ENCODE results near the gene YTHDC1. TPM values are rescaled to one million over a fixed set of nuclear protein-coding genes. Genes with fewer than 3 reads are reported as not detected.
"Not testable (repeated sequence)": the region's sequence is repeated elsewhere in the genome, so short reads cannot be mapped to it uniquely, and the experiment has no call there.

Gene YTHDC1
- total RNA-seq, 2 experiments from 2014 or later, result 383 to 389 TPM

DNA sequence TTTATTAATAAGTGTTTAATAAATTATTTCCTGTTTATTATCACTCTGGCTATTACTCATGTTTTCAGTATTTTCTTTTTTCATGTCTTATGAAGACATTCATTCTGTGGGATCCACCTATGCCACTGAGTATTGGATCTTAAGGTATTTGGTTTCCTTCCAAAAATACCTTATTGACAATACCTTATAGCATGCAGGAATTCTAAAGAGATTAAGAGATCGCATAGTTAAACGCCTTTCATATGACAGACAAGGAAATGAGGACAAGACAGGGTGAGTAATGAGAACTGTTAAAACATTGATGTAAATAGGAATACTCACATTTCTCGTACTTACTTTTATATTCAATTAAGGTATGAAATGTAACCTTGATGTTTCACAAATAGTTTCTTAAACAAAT, 66.2 kb downstream of the YTHDC1 start:
- DNase-seq, result no peak
- H3K9me3 Mint-ChIP-seq, result no peaks in the 10 kb centered on the region
- H3K27me3 ChIP-seq (ENCODE audit: control insufficient read depth in 1 of 2, insufficient read depth in 2 of 2, low read length in 2 of 2), result no peaks in the 10 kb centered on the region
- H3K27ac Mint-ChIP-seq, result no peak overlapping the region
- H3K27ac ChIP-seq (ENCODE audit: low read depth in 1 of 2, low read length in 2 of 2), result no peak overlapping the region
- intact Hi-C loops (cut with DNase I, micrococcal nuclease), result no loop called here
- no peaks in the 10 kb centered on the region for H3K4me1 Mint-ChIP-seq (ENCODE audit: low read depth)
- no peak overlapping the region for H3K4me3 Mint-ChIP-seq
- TF ChIP-seq, protein P1, sequence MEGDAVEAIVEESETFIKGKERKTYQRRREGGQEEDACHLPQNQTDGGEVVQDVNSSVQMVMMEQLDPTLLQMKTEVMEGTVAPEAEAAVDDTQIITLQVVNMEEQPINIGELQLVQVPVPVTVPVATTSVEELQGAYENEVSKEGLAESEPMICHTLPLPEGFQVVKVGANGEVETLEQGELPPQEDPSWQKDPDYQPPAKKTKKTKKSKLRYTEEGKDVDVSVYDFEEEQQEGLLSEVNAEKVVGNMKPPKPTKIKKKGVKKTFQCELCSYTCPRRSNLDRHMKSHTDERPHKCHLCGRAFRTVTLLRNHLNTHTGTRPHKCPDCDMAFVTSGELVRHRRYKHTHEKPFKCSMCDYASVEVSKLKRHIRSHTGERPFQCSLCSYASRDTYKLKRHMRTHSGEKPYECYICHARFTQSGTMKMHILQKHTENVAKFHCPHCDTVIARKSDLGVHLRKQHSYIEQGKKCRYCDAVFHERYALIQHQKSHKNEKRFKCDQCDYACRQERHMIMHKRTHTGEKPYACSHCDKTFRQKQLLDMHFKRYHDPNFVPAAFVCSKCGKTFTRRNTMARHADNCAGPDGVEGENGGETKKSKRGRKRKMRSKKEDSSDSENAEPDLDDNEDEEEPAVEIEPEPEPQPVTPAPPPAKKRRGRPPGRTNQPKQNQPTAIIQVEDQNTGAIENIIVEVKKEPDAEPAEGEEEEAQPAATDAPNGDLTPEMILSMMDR (IDR thresholded peaks at IDR 0.05), result no peak
- ChIA-PET POLR2A (no interaction called here), CTCF (no interaction called here)
- no peak for ATAC-seq (ENCODE audit: poor library complexity)
- no peaks in the 10 kb centered on the region for H3K36me3 ChIP-seq (ENCODE audit: insufficient read depth, low read length)
- H3K36me3 Mint-ChIP-seq (ENCODE audit: low read depth), result no peaks in the 10 kb centered on the region
- peaks cover 6% of the 10 kb centered on the region for H3K27me3 Mint-ChIP-seq
- no peaks in the 10 kb centered on the region for H3K4me1 ChIP-seq (ENCODE audit: insufficient read depth, low read length)
- no peak overlapping the region for H3K4me3 ChIP-seq (ENCODE audit: low read length)
- H3K9me3 ChIP-seq (ENCODE audit: control insufficient read depth in 1 of 2, insufficient read depth in 1 of 2, low read length in 2 of 2), result no peaks in the 10 kb centered on the region

DNA sequence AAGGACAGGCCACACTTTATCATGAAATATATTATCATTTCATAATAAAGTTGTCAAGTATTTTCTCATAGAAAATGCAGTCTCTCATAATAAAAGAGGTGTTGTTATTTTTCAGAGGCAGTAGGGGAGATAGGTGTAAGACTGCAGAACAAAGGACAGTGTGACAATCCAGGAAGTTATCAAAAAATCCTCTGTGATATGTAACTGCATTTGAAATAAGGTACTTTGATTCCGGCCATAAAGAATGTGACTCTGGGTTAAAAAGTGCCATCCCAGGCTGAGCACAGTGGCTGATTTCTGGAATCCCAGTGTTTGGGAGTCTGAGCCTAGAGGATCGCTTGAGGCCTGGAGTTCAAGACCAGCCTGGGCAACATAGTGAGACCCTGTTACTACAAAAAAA, 66.8 kb downstream of the YTHDC1 start:
- intact Hi-C loops (cut with DNase I, micrococcal nuclease), result no loop called here
- CTCF ChIA-PET, result no interaction called here
- ATAC-seq (ENCODE audit: poor library complexity), result no peak

DNA sequence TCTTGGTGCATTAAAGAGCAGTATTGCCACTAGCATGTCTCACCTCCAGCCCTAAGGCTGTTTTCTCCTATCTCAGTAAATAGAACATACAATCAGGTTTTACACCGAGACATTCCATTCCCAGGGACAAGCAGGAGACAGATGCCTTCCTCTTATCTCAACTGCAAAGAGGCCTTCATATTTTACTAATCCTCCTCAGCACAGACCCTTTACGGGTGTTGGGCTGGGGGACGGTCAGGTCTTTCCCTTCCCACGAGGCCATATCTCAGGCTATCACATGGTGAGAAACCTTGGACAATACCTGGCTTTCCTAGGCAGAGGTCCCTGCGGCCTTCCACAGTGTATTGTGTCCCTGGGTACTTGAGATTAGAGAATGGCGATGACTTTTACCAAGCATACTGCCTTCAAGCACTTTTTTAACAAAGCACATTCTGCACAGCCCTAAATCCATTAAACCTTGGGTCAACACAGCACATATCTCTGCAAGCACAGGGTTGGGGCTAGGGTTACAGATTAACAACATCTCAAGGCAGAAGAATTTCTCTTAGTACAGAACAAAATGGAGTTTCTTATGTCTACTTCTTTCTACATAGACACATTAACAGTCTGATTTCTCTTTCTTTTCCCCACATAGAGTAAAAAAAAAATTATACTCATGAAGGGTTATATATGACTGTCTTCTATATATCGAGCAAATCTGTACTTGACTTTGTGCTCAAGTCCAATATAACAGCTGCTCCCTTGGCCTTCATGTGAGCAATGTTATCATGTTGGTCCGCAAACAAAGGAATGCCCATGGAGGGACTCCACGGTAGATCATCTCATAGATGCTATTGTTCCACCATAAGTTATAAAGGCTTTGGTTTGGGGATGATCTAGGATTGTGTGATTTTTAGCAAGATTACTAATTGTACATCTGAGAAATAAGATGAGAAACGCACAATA, 67.8 kb downstream of the YTHDC1 start:
- POLR2A ChIA-PET; H3K27ac Mint-ChIP-seq; intact Hi-C loops (cut with DNase I, micrococcal nuclease); H3K4me3 Mint-ChIP-seq; H3K9me3 Mint-ChIP-seq; H3K27me3 Mint-ChIP-seq; H3K4me3 ChIP-seq (ENCODE audit: low read length); H3K36me3 ChIP-seq (ENCODE audit: insufficient read depth, low read length); H3K27ac ChIP-seq (ENCODE audit: low read depth in 1 of 2, low read length in 2 of 2); CTCF ChIA-PET; H3K36me3 Mint-ChIP-seq (ENCODE audit: low read depth); H3K4me1 ChIP-seq (ENCODE audit: insufficient read depth, low read length); DNase-seq; H3K4me1 Mint-ChIP-seq (ENCODE audit: low read depth); H3K27me3 ChIP-seq (ENCODE audit: control insufficient read depth in 1 of 2, insufficient read depth in 2 of 2, low read length in 2 of 2); ATAC-seq (ENCODE audit: poor library complexity); H3K9me3 ChIP-seq (ENCODE audit: control insufficient read depth in 1 of 2, insufficient read depth in 1 of 2, low read length in 2 of 2): not testable (repeated sequence)

More for the DNA sequence above, 66.8 kb downstream of the YTHDC1 start:
- TF ChIP-seq, protein P1 (IDR thresholded peaks at IDR 0.05), result no peak
- H3K27me3 Mint-ChIP-seq, result peaks cover under 1% of the 10 kb centered on the region
- no peaks in the 10 kb centered on the region for H3K4me1 ChIP-seq (ENCODE audit: insufficient read depth, low read length)
- no peaks in the 10 kb centered on the region for H3K9me3 Mint-ChIP-seq
- no peak overlapping the region for H3K27ac Mint-ChIP-seq
- H3K4me3 Mint-ChIP-seq, result no peak overlapping the region
- no peak for DNase-seq
- H3K36me3 Mint-ChIP-seq (ENCODE audit: low read depth), result no peaks in the 10 kb centered on the region
- H3K27ac ChIP-seq (ENCODE audit: low read depth in 1 of 2, low read length in 2 of 2), result no peak overlapping the region
- no peaks in the 10 kb centered on the region for H3K4me1 Mint-ChIP-seq (ENCODE audit: low read depth)
- H3K4me3 ChIP-seq (ENCODE audit: low read length), result no peak overlapping the region
- H3K27me3 ChIP-seq (ENCODE audit: control insufficient read depth in 1 of 2, insufficient read depth in 2 of 2, low read length in 2 of 2), result no peaks in the 10 kb centered on the region
- H3K36me3 ChIP-seq (ENCODE audit: insufficient read depth, low read length), result no peaks in the 10 kb centered on the region
- POLR2A ChIA-PET, result no interaction called here
- no peaks in the 10 kb centered on the region for H3K9me3 ChIP-seq (ENCODE audit: control insufficient read depth in 1 of 2, insufficient read depth in 1 of 2, low read length in 2 of 2)

Data from CD4-positive, alpha-beta T cell (primary cell).